AG10803 (cell line): ENCODE data around the gene JADE3.
A peak's percentile ranks its signal among the peaks of the same experiment; 100 is the strongest.

Source experiments
- DNase-seq: peaks from one replicate; pipeline ENCODE4 v3.0.0; 2010; ENCODE audit warnings: low read depth
- H3K4me3 ChIP-seq: 2 replicates; pipeline ENCODE4 v1.5.1; 2011; ENCODE audit warnings: mild to moderate bottlenecking, low read length, control low read depth
- CTCF ChIP-seq: conservative IDR thresholded peaks from 2 replicates; pipeline ENCODE4 v1.5.1; 2011; ENCODE audit warnings: mild to moderate bottlenecking, low read length, control low read depth, inconsistent platforms

The JADE3 gene

GRCh38 chrX:46912603-46913491, 626 bp downstream of the JADE3 start:
- peak; percentile 37 for TF ChIP-seq CTCF
- H3K4me3 ChIP-seq: peak overlapping the region; percentile 63
- DNase-seq: peak; percentile 24

DNA sequence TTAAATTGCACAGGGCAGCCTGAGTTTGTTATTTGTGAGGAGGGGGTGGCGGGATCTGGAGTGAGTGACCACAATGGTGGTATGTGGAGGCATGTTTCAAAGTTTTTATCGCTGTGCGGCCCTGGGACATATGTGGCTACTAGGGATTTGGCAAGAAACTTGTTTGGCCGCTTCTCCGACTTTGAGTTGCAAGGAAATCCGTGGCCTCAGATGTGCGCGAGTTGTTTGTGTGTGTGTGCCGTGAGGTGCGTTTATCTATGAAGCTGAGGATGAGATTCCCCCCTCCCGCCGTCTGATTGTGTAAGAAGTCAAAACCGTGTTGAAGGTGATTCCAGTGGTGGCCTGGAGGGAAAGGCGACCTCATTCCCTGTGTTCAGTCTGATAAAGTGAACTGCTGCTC, 1.4 kb downstream of the JADE3 start:
- no peak for TF ChIP-seq CTCF

DNA sequence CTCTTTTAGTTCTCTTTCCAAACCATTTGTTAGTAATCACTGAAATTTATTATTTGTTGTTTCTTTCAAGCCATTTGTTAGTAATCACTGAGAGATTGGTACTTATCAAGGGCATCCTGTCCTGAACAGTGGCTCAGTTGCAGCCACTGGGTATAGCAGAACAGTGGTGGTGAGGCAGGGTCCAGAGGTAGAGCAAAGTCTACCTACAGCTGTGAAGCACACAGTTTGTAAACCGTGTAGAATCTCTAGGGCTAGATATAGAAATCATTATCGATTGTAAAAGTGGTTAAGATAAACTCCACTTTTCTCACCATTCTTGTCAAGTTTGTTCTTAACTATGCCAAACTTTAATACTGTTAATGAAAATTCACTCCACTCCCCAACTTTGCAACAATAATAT, 4.1 kb downstream of the JADE3 start:
- DNase-seq: no peak
- TF ChIP-seq CTCF: no peak
- H3K4me3 ChIP-seq: no peak overlapping the region

More for the DNA sequence above, 1.4 kb downstream of the JADE3 start:
- DNase-seq: peak; percentile 27
- H3K4me3 ChIP-seq: peak overlapping the region; percentile 63

DNA sequence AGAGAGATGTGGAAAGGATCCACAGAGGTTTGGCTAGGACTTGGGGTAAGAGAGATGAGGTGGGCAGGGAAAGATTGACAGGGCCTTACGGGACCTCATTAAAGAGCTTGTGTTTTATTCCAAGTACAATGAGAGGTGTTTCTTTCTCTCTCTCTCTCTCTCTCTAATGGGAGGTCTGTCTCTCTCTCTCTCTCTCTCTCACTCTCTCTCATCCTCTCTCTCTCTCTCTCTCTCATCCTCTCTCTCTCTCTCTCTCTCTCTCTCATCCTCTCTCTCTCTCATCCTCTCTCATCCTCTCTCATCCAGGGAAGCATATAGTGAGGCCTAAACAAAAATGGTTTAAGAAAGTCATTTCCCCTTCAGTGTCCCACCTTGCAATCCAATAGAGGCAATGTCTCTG, 5.4 kb downstream of the JADE3 start:
- DNase-seq: no peak
- H3K4me3 ChIP-seq: no peak overlapping the region
- TF ChIP-seq CTCF: no peak

- DNase-seq: peak; percentile 32
- H3K4me3 ChIP-seq: no peak overlapping the region
- TF ChIP-seq CTCF: no peak
Measured at GRCh38 chrX:46918434-46918833, 6.2 kb downstream of the JADE3 start.

DNA sequence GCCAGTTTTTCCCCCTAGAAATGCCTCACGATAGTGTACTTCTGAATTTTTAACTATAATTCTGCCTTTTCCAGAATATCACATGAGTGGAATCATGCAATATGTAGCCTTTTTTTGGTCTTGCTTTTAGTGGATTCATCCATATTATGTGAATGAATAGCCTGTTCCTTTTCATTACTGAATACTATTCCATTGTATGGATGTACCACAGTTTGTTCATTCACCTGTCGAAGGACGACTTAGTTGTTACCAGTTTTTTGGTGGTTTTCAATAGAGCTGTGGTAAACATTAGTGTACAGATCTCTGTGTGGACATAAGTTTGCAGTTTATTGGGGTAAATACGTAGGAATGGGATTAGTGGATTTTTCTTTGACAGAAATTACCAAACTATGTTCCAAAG, 8.0 kb downstream of the JADE3 start:
- TF ChIP-seq CTCF: no peak
- no peak overlapping the region for H3K4me3 ChIP-seq
- DNase-seq: no peak

GRCh38 chrX:46922611-46923010, 10.4 kb downstream of the JADE3 start:
- no peak overlapping the region for H3K4me3 ChIP-seq
- TF ChIP-seq CTCF: no peak
- no peak for DNase-seq
